GM13977 (cell line): ENCODE results near the gene KCNC4.

Experiments used
- DNase-seq: peaks from one replicate; pipeline ENCODE4 v3.0.0; 2012; ENCODE audit warnings: low spot score
- CTCF ChIP-seq: IDR thresholded peaks from 2 replicates; pipeline ENCODE4 v1.5.1; 2012; ENCODE audit warnings: mild to moderate bottlenecking, control low read depth; ENCODE audit not compliant: insufficient read depth; ENCODE audit errors: extremely low read depth, missing control alignments
- in situ Hi-C: fragments of 300-500 bp; cut with MboI; formaldehyde crosslinking; loops from one replicate; pipeline ENCODE4 v1.12.0; 2022; ENCODE audit warnings: low sequenced_read_pairs, low pct_unique_long_range_greater_than_20kb, mixed read lengths, inconsistent platforms; ENCODE audit not compliant: unreplicated experiment

Gene KCNC4

GRCh38 chr1:110248746-110249145, 38.6 kb downstream of the KCNC4 start:
- TF ChIP-seq CTCF = no peak
- in situ Hi-C loops = no loop called here
- DNase-seq = no peak

DNA sequence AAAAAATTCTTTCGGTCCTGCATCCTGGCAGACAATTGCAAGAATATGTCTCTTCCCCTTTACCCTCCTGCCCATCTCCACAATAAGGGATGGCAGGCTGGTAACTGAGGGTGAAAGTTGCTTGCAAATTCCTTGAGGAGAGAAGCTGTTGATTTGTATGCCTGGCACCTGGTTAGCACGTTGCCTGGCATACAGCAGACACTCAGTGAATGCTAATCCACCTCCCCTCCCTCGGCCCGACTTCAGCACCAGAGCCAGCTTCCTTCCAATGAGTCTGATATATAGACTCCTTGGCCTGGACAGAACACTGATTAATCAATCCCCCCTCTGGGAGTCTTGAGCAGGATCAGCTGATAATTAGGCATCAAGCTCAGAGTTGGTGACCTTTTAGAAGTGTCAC, 39.1 kb downstream of the KCNC4 start:
- TF ChIP-seq CTCF = no peak
- DNase-seq = no peak
- in situ Hi-C loops = no loop called here

GRCh38 chr1:110250008-110250407, 39.9 kb downstream of the KCNC4 start:
- DNase-seq = no peak
- in situ Hi-C loops = no loop called here
- TF ChIP-seq CTCF = no peak

DNA sequence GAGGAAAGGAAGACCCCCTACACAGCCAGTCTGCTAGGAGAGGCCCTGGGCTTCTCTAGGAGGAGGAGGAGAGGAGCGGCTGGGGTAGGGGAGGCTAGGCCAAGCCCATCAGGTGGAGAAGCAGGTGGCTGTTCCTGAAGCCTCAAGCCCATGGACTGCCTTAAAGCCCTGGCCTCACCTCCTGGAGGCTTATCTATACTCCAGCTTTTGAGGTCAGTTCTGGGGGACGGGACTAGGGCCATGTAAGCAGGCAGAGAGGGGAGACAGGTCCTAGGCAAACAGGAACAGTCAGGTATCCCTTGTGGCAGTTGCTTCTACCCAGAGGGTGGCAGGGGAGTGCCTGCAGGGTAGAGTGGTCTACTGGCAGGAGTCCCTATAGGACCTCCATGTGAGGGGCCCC, 40.6 kb downstream of the KCNC4 start:
- TF ChIP-seq CTCF = no peak
- no peak for DNase-seq
- in situ Hi-C loops = no loop called here

DNA sequence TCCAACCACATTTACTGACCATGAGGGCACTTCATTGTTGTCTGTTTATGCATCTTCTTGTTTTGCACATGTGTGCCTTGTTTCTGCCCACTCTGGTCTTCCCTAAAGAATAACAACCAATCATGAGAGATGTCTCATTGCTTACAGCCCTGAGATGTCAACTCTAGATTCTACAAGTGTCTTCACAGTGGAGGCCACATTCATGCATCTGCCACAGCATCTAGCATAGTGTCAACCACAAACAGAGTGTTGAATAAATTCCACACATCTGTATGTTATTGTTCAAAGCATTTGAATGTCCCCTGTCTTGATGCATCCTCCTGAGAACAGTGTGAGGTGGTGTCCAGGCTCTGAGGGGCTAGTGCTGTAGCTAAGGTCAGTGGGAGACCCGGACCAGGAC, 43.1 kb downstream of the KCNC4 start:
- no peak for DNase-seq
- in situ Hi-C loops = no loop called here

DNA sequence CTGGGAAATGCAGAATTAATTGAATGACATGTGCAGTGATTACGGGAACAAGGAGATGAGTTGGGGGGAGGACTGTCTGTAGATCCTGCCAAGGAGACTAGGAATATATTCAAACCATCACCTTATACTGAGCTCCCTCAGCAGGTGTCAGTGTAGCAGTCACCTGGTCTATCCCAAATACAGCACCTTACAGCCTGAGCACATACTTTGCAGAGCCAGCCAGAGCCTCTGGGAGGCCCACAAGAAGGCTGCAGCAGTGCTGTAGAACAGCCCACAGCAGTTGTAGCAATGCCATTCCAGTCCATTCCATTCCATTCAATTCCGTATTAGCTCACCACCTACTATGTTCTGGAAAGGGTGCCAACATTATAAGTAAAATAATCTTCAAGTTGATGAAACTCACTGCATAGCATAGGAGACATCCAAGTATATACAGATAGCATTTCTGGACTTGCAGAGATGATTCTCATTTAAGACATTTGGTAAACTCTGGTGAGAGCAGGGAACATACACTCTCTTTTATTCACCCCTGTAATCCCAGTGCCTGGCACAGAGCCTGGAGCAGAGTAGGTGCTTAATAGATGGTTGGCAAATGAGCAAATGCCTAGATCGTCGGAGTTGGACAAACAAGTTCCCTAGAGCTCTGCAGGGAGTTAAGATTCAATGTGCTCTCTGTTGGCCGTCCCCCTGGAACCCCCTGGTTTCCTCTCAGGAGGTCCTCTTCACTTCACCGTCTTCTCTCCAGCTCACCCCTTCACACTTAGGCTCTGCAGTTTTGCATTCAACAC, 44.7 kb downstream of the KCNC4 start:
- no peak for TF ChIP-seq CTCF
- in situ Hi-C loops = no loop called here
- DNase-seq = no peak

More for the DNA sequence above, 43.1 kb downstream of the KCNC4 start:
- no peak for TF ChIP-seq CTCF
